HepG2 (cell line): ENCODE results near the gene ZNF607. TPM values are rescaled to one million over a fixed set of nuclear protein-coding genes. Genes with fewer than 3 reads are reported as not detected.

ENCODE experiments used
- AHR ChIP-seq: IDR thresholded peaks from 2 replicates; pipeline ENCODE4 v1.6.1; 2018; ENCODE audit warnings: missing genetic modification reagents, missing compliant biosample characterization
- ATF3 ChIP-seq: sonication (generic); formaldehyde crosslinking; IDR thresholded peaks from 2 replicates; pipeline ENCODE4 v1.4.0; 2020; ENCODE audit warnings: missing genetic modification reagents
- CC2D1A ChIP-seq: sonication (generic); formaldehyde crosslinking; IDR thresholded peaks from 2 replicates; pipeline ENCODE4 v1.8.1; 2023; ENCODE audit warnings: mild to moderate bottlenecking, missing genetic modification reagents
- CREBL2 ChIP-seq: sonication (generic); formaldehyde crosslinking; IDR thresholded peaks from 2 replicates; pipeline ENCODE4 v1.8.1; 2023; ENCODE audit warnings: missing genetic modification reagents, mild to moderate bottlenecking, borderline replicate concordance
- DPF2 ChIP-seq: sonication (generic); formaldehyde crosslinking; IDR thresholded peaks from 2 replicates; pipeline ENCODE4 v1.4.0; 2020; ENCODE audit warnings: mild to moderate bottlenecking, low read depth, missing genetic modification reagents, borderline replicate concordance
- E2F2 ChIP-seq: sonication (generic); formaldehyde crosslinking; IDR thresholded peaks from 2 replicates; pipeline ENCODE4 v1.4.0; 2020; ENCODE audit warnings: missing genetic modification reagents, borderline replicate concordance
- ELF1 ChIP-seq: sonication (generic); formaldehyde crosslinking; IDR thresholded peaks from 2 replicates; pipeline ENCODE4 v1.4.0; 2020; ENCODE audit warnings: missing genetic modification reagents
- FOXK2 ChIP-seq: fragments of 450-650 bp; IDR thresholded peaks from 2 replicates; pipeline ENCODE4 v1.6.1; 2016
- IKZF5 ChIP-seq: IDR thresholded peaks from 2 replicates; pipeline ENCODE4 v1.6.1; 2018; ENCODE audit warnings: missing genetic modification reagents, mild to moderate bottlenecking, missing compliant biosample characterization
- KAT7 ChIP-seq: IDR thresholded peaks from 2 replicates; pipeline ENCODE4 v1.6.1; 2018; ENCODE audit warnings: borderline replicate concordance, missing compliant biosample characterization
- SIN3A ChIP-seq: IDR thresholded peaks from 2 replicates; pipeline ENCODE4 v1.6.1; 2011; ENCODE audit warnings: low read depth, mild to moderate bottlenecking, control low read depth, low read length, borderline replicate concordance
- SMAD9 ChIP-seq: sonication (generic); formaldehyde crosslinking; IDR thresholded peaks from 2 replicates; pipeline ENCODE4 v1.5.1; 2020; ENCODE audit warnings: mild to moderate bottlenecking, missing genetic modification reagents
- ZBTB42 ChIP-seq: sonication (generic); formaldehyde crosslinking; IDR thresholded peaks from 2 replicates; pipeline ENCODE4 v1.5.0; 2020; ENCODE audit warnings: mild to moderate bottlenecking, missing genetic modification reagents
- ZBTB46 ChIP-seq: sonication (generic); formaldehyde crosslinking; IDR thresholded peaks from 2 replicates; pipeline ENCODE4 v1.4.0; 2020; ENCODE audit warnings: mild to moderate bottlenecking, missing genetic modification reagents, borderline replicate concordance
- ZBTB8A ChIP-seq: sonication (generic); formaldehyde crosslinking; IDR thresholded peaks from 2 replicates; pipeline ENCODE4 v1.4.0; 2020; ENCODE audit warnings: mild to moderate bottlenecking, low read depth, missing genetic modification reagents, borderline replicate concordance
- ZFP91 ChIP-seq: sonication (generic); formaldehyde crosslinking; IDR thresholded peaks from 2 replicates; pipeline ENCODE4 v1.9.0; 2022; ENCODE audit warnings: missing genetic modification reagents, mild to moderate bottlenecking, borderline replicate concordance
- ZFY ChIP-seq: sonication (generic); formaldehyde crosslinking; IDR thresholded peaks from 2 replicates; pipeline ENCODE4 v1.4.0; 2020; ENCODE audit warnings: missing genetic modification reagents
- ZNF280D ChIP-seq: sonication (generic); formaldehyde crosslinking; IDR thresholded peaks from 2 replicates; pipeline ENCODE4 v1.5.1; 2020; ENCODE audit warnings: mild to moderate bottlenecking, missing genetic modification reagents
- ZNF614 ChIP-seq: IDR thresholded peaks from 2 replicates; pipeline ENCODE4 v1.6.1; 2018; ENCODE audit warnings: missing biosample characterization, missing genetic modification reagents, inconsistent platforms, borderline replicate concordance
- ZNF740 ChIP-seq: sonication (generic); formaldehyde crosslinking; IDR thresholded peaks from 2 replicates; pipeline ENCODE4 v1.4.0; 2020; ENCODE audit warnings: missing genetic modification reagents
- polyA plus RNA-seq, 8 experiments: library from polyadenylated mRNA; depleted of rRNA in 3 of 8; stranded (reverse) in 7 of 8; unstranded in 1 of 8; fragments of >200 nt; fragmentation: Illumina TruSeq in 4 of 8; extraction: Trizol in 4 of 8; gene quantifications; 2 replicates each; pipeline versions ENCODE4 v1.2.1 to v1.2.3, GENCODE V29; 2011 to 2016; ENCODE audit warnings: low read depth in 4 of 8, missing spikeins in 1 of 8, mixed read lengths in 1 of 8; ENCODE audit not compliant: insufficient read depth in 1 of 8
- total RNA-seq, 5 experiments: library from RNA; depleted of rRNA; stranded (reverse); fragments of >200 nt; fragmentation: Illumina TruSeq; extraction: Trizol; gene quantifications; 2 replicates each; pipeline ENCODE4 v1.2.3, GENCODE V29; 2016; ENCODE audit warnings: low read depth in 1 of 5

The ZNF607 gene
- total and polyA plus RNA-seq, 2 of the 13 experiments (the other 11 are each of a cell fraction or from before 2014, with no cell fraction given) = 3.8 to 8.3 TPM

- TF ChIP-seq ZBTB46 (CRISPR knock-in tag) (no peak), ZBTB8A (CRISPR knock-in tag) (no peak), ZFY (CRISPR knock-in tag) (peak; percentile 91), ZNF280D (no peak), CREBL2 (CRISPR knock-in tag) (0 out of 2 replicates have a peak, but pooled peaks have one; percentile 75), SIN3A (no peak), FOXK2 (no peak), ELF1 (CRISPR knock-in tag) (no peak), ZNF614 (CRISPR knock-in tag) (peak; percentile 46; the same call in 1 of the 2 replicates), DPF2 (CRISPR knock-in tag) (no peak), SMAD9 (no peak), AHR (CRISPR knock-in tag) (0 out of 2 replicates have a peak, but pooled peaks have one; percentile 32), CC2D1A (0 out of 2 replicates have a peak, but pooled peaks have one; percentile 10), E2F2 (CRISPR knock-in tag) (no peak), ZNF740 (CRISPR knock-in tag) (no peak), ZFP91 (CRISPR knock-in tag) (no peak; the same call in 1 of the 2 replicates), IKZF5 (CRISPR knock-in tag) (peak; percentile 23; the same call in 1 of the 2 replicates), ATF3 (no peak), KAT7 (CRISPR knock-in tag) (no peak), ZBTB42 (CRISPR knock-in tag) (0 out of 2 replicates have a peak, but pooled peaks have one; percentile 53)
These were observed 64.3 kb downstream of the ZNF607 start, which contains the start of gene ZFP30 (continued) for GRCh38 chr19:37655301-37655688.
